HG02588 (cell line): ENCODE measurements around the gene TMTC2.

Source experiments
- ATAC-seq: cut with Tn5 transposase; IDR thresholded peaks from one replicate; pipeline ENCODE4 v1.9.1; 2021; ENCODE audit warnings: mild to moderate bottlenecking, moderate library complexity; ENCODE audit not compliant: unreplicated experiment

The TMTC2 gene

DNA sequence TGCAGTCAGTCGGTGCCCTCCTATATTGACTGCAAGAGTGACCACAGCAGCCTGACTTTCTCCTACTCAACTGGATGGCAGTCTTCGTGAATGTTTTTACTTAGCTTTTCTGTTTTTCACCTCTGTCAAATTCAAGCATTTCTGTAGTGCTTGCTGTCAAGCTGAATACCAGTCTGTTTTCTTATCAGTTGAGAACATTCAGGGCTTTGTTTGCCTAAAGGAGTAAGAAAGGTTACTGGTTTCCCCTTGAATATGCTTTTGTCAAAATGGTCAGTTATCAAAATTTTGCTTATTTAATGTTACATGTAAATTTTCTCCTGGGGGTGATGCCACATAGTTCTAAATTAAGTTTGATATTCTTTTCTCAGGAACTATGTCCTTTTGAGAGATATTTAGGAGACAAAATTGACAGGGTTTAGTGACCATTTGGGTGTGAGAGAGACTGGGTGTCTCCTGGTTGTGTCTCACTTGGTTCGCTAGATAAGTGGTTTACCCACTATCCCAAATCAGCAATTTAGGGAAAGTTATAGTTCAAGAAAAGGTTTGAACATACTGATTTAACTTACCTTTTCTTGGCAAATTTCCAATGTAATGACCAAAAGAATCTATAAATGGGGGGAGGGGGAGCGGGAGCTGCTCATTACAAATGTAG lies 366.3 kb downstream of the TMTC2 start:
- no peak for ATAC-seq

GRCh38 chr12:83057436-83057835 lies 370.7 kb downstream of the TMTC2 start:
- ATAC-seq: no peak

GRCh38 chr12:83059107-83059506 lies 372.4 kb downstream of the TMTC2 start:
- no peak for ATAC-seq

- no peak for ATAC-seq
Observed at GRCh38 chr12:83065562-83065961, 378.9 kb downstream of the TMTC2 start.

DNA sequence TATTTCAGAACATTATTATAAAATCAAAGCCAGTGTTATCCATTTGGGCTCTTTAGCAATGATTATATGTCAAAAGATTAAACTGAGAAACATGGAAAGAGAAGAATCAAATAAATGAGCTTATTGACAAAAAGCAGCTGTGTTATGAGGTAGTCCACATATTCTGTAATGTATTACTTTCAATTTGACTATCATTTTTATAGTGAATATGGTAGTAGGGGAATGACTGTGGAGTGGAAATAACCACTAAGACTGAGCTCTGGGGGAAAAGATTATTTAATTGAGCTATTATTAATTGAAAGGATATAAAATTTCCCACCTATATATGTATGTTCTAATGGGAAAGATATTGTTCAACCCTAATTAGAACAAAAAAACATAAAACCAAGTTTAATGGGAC lies 381.3 kb downstream of the TMTC2 start:
- no peak for ATAC-seq

DNA sequence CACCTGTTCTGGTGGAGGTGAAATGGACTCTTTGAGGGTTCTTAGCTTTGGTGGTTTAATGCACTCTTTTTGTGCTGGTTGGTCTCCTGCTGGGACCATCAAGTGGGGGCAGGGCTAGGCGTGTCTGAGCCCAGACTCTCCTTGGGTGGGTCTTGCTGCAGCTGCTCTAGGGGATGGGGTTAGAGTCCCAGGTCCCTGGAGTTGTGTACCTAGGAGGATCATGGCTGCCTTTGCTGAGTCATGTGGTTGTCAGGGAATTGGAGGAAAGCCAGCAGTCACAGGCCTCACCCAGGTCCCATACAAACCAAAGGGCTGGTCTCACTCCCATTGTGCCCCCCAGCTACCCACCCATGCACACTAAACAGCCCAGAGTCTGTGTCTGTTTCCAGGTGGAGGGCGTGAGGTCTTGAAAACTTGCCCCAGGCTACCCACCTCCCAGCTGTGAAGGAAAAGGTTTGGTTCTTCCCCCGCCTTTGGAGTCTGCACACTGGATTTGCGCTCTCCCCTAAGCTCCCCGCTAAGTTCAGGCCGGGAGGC lies 387.7 kb downstream of the TMTC2 start:
- no peak for ATAC-seq

DNA sequence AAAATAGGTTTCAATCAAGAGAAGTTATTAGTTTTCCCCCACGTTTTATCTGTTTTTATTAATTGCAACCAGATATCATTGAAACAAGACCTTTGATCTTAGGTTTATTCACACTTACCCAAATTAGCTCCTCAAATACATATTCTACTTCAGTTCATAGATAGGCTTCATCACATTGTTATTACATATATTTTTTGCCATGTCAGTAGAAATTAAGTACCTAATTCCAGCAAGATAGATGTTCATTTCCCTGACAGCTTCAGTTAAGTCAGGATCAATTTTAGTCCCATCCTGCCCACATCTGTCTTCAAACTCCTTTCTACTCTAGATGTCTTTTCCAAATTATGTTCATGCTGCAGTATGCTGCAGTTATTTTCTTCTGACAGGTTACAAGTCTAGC lies 388.8 kb downstream of the TMTC2 start:
- no peak for ATAC-seq

DNA sequence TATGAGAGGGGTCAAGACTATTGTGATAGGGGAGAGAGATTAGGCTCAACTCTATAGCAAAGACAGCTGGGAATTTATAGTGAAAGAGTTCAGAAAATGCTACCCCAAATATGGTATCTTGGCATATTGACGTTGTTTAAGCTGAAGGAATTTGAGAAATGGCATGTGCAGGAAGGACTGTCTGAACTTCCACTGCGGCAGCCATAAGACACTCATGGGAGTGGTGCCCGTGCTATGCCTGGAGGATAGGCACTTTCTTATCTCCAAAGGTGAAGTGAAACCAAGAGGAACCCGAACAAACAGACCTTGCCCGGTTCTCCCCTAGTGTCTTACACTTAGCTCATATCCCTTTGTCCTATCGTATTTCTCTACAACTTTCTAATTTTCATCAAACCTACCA lies 390.3 kb downstream of the TMTC2 start:
- ATAC-seq: no peak

DNA sequence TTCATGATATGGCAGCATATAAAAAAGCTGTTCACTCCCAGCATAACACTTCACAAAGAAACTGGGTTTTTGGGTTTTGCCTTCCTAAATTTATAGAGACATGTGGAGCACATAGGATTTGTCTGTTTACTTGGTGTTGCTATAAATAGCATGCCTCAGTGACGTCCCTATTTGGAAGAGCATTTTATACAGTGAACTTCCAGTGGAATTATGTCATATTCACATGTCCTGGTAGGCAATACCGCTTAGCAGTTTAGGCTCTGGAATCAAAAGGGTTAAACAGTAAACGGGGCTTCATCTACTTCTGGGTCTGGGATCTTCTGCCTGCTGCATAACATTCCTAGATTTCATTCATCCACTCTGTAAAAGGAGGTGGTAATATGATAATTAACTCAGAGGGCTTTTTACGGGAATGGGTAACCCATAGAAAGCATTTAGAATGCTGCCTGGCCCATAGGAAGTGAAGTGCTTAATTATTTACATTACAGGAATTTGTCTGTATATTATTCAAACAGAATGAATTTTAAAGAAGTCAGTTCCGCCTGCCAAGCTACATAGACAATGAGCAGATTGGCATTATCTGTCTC lies 396.1 kb downstream of the TMTC2 start:
- no peak for ATAC-seq

DNA sequence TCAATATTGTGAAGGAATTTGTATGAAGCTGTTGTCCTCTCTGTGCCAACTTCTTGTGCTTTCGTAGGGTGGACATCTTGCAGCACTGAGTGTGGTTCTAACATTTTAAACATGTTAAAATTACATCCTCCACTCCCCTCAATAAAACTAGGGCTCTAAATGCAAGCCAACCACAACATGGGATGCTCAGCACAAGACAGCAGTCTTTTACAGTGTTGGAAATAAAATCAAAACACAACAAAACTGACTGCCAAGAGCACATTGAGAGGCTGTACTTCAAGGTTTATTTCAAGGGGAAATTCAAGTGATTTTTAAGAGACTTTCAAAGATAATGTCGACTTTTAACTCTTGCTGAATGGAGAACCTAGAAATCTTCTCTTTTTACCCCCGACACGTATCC lies 396.9 kb downstream of the TMTC2 start:
- ATAC-seq: no peak

- ATAC-seq: no peak
Observed at GRCh38 chr12:83084516-83085234, 398.0 kb downstream of the TMTC2 start.

DNA sequence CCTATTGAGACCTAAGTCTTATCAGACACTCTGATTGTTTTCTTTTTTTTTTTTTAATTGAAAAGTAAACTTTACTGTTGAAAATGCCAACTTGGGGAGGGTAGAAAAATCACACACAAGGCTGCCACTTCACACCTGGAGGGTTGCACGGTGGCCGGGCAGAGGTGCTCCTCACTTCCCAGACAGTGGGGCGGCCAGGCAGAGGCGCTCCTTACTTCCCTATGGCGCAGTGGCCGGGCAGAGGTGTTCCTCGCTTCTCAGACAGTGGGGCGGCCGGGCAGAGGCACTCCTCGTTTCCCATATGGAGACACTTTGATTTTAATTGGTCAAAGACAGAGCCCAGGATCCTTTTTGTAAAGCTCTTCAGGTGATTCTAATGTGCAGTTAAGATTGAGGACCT lies 399.3 kb downstream of the TMTC2 start:
- no peak for ATAC-seq

DNA sequence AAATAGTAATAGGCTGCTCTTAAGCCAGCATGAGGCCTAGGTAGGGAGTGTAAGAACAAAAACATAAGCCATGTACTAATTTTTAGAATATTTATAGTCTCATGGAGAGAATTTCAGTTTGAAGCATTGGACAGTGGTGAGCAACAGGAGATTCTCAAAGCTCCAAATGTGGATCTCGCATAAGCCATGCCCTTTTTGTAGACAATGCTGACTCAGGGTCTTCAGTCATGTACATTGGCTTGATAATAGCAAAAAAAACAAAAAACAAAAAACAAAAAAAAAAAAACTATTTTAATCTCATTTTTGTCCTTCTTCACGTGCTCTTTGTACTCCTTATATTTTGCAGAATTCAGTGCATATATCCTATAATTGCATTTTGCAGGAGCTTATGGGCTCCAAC lies 402.9 kb downstream of the TMTC2 start:
- no peak for ATAC-seq

- no peak for ATAC-seq
Observed at GRCh38 chr12:83092129-83092528, 405.4 kb downstream of the TMTC2 start.

DNA sequence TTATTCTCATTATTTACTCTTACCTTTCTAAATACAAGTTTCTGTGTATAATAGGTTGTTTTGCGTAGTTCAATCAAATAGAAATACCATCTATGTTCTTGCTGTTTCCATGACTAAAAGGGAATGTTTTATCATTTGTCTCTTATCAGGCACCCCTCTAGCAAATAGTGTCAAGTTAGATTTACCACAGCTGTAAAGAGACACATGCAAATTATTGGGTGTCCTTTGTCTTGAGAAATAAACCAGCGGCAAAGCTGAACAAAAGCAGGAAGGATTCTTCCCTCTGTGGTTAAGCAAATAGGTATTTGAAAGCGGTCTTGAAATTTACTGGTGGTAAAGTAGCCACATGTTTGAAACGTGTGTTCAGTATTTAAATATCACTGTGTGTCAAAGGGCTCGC lies 405.9 kb downstream of the TMTC2 start:
- ATAC-seq: no peak

GRCh38 chr12:83093426-83093825 lies 406.7 kb downstream of the TMTC2 start:
- no peak for ATAC-seq

GRCh38 chr12:83097643-83098342 lies 411.1 kb downstream of the TMTC2 start:
- no peak for ATAC-seq

GRCh38 chr12:83099436-83099835 lies 412.7 kb downstream of the TMTC2 start:
- ATAC-seq: no peak

GRCh38 chr12:83102499-83102898 lies 415.8 kb downstream of the TMTC2 start:
- no peak for ATAC-seq

- ATAC-seq: no peak
Observed at GRCh38 chr12:83106873-83107272, 420.2 kb downstream of the TMTC2 start.

GRCh38 chr12:83110424-83110823 lies 423.7 kb downstream of the TMTC2 start:
- no peak for ATAC-seq

DNA sequence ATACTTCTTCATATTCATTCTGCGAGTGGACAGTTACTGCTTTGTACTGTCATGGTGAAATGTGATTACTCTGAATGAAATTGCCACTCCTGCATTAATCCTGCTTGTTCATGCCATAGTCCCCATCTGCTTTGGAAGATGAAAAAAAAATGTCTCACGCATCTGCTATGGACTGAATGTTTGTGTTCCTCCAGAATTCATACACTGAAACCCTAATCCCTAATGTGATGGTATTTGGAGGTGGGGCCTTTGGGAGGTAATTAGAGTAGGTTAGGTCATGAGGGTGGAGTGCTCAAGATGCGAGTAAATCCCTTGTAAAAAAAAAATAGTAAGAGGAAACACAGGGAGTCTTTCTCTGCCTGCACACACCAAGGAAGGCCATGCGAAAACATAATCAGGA lies 427.2 kb downstream of the TMTC2 start:
- no peak for ATAC-seq
